ENCODE measurements around the gene ANO1.
A peak's percentile ranks its signal among the peaks of the same experiment; 100 is the strongest.

The ANO1 gene

GRCh38 chr11:70170596-70171210 is 92.6 kb downstream of the ANO1 start:
- no peak for DNase-seq

- no peak for DNase-seq
Measured at GRCh38 chr11:70173018-70173417, 94.9 kb downstream of the ANO1 start.

- no peak for DNase-seq
Measured at GRCh38 chr11:70174547-70175235, 96.6 kb downstream of the ANO1 start.

- no peak for DNase-seq
Measured at GRCh38 chr11:70175236-70175698, 97.2 kb downstream of the ANO1 start.

- DNase-seq, result no peak
Measured at GRCh38 chr11:70176940-70177689, 99.0 kb downstream of the ANO1 start.

GRCh38 chr11:70180906-70181305 is 102.8 kb downstream of the ANO1 start:
- no peak for DNase-seq

GRCh38 chr11:70182266-70182665 is 104.1 kb downstream of the ANO1 start:
- DNase-seq, result no peak

GRCh38 chr11:70183032-70183431 is 104.9 kb downstream of the ANO1 start:
- DNase-seq, result no peak

- no peak for DNase-seq
Measured at GRCh38 chr11:70183483-70184176, 105.5 kb downstream of the ANO1 start.

GRCh38 chr11:70184396-70184795 is 106.3 kb downstream of the ANO1 start:
- no peak for DNase-seq

GRCh38 chr11:70185348-70186055 is 107.4 kb downstream of the ANO1 start:
- DNase-seq, result no peak

GRCh38 chr11:70186420-70186819 is 108.3 kb downstream of the ANO1 start:
- DNase-seq, result no peak

- DNase-seq, result no peak
Measured at GRCh38 chr11:70186936-70187335, 108.8 kb downstream of the ANO1 start.

- DNase-seq, result no peak
Measured at GRCh38 chr11:70187771-70188170, 109.7 kb downstream of the ANO1 start.

GRCh38 chr11:70189622-70190021 is 111.5 kb downstream of the ANO1 start:
- no peak for DNase-seq

- DNase-seq, result peak; percentile 82
Measured at GRCh38 chr11:70191495-70192140, 113.5 kb downstream of the ANO1 start.

- DNase-seq, result no peak
Measured at GRCh38 chr11:70192666-70193410, 114.7 kb downstream of the ANO1 start.

- no peak for DNase-seq
Measured at GRCh38 chr11:70193411-70194292, 115.5 kb downstream of the ANO1 start.

GRCh38 chr11:70194792-70195791 is 117.0 kb downstream of the ANO1 start:
- DNase-seq, result no peak

Data from right forelimb (tissue), 1 donor.